ENCODE data around the gene PLAAT4. TPM values are rescaled to one million over a fixed set of nuclear protein-coding genes. Genes with fewer than 3 reads are reported as not detected.

Gene PLAAT4
- total and polyA plus RNA-seq, 2 donors (not counting 3 experiments of a cell fraction or from before 2014, with no cell fraction given): 0.95 to 1.7 TPM

GRCh38 chr11:63567044-63567840 lies 30.6 kb downstream of the PLAAT4 start:
- H3K4me1 ChIP-seq (ENCODE audit: control insufficient read depth, extremely low read depth, insufficient read depth, low read length): peaks cover 3% of the 10 kb centered on the region
- peaks cover 0 to 6% of the 10 kb centered on the region in 2 experiments for H3K27me3 ChIP-seq (ENCODE audit: control insufficient read depth in 2 of 2, insufficient read depth in 2 of 2, low read length in 2 of 2)
- H2AFZ ChIP-seq (ENCODE audit: low read depth, low read length): no peak overlapping the region
- no peaks in the 10 kb centered on the region for H3K9me1 ChIP-seq (replicated peaks; ENCODE audit: control insufficient read depth, extremely low read depth, insufficient read depth, low read length)
- H3K79me2 ChIP-seq (ENCODE audit: control insufficient read depth, insufficient read depth, low read length): no peaks in the 10 kb centered on the region
- TF ChIP-seq FOS (IDR thresholded peaks at IDR 0.05; ENCODE audit: borderline replicate concordance, insufficient read depth, low read length) (peak; percentile 58), EZH2 (IDR thresholded peaks at IDR 0.05; ENCODE audit: borderline replicate concordance, low read depth, low read length, severe bottlenecking) (no peak), POLR2AphosphoS5 (IDR thresholded peaks at IDR 0.05; ENCODE audit: insufficient read depth, low read depth, low read length) (no peak), GATA2 (IDR thresholded peaks at IDR 0.05; ENCODE audit: insufficient read depth, insufficient read length, low read depth, low read length) (no peak), JUN (IDR thresholded peaks at IDR 0.05; ENCODE audit: borderline replicate concordance, insufficient read depth, insufficient read length, low read depth) (no peak)
- BruUV-seq (replicated peaks): no TSS peak
- H3K9me3 ChIP-seq (replicated peaks; ENCODE audit: control insufficient read depth, insufficient read depth, low read length): no peaks in the 10 kb centered on the region
- FAIRE-seq (peak; percentile 63), DNase-seq (ENCODE audit: low read depth, low spot score) (peak; percentile 41)
- no peak overlapping the region for H3K4me2 ChIP-seq (ENCODE audit: insufficient read depth, low read length)
- no peak overlapping the region for H3K27ac ChIP-seq (ENCODE audit: insufficient read depth, low read depth, low read length)
- ChIA-PET POLR2A (no interaction called here), CTCF (interaction anchor here (0.6 to 1.2 kb wide), 3 partner anchors 11 to 34 kb away, joined by 3 to 4 read pairs (median 3); no protein-coding TSS in a partner anchor)
- intact Hi-C loops (cut with micrococcal nuclease): no loop called here
- H3K36me3 ChIP-seq (ENCODE audit: control insufficient read depth in 2 of 2, extremely low read depth in 1 of 2, insufficient read depth in 2 of 2, low read length in 2 of 2): no peaks in the 10 kb centered on the region
- no peak overlapping the region for H3K9ac ChIP-seq (replicated peaks; ENCODE audit: extremely low read depth, insufficient read depth, low read length)
- dilution Hi-C loops (cut with MboI; ENCODE audit: extremely low pct_ligation_motif_present, low sequenced_read_pairs): no loop called here
- no peaks in the 10 kb centered on the region for H4K20me1 ChIP-seq (replicated peaks; ENCODE audit: control insufficient read depth, extremely low read depth, insufficient read depth, low read length)
- H3K4me3 ChIP-seq (replicated peaks in 1 of 3; ENCODE audit: insufficient read depth in 1 of 3, low read depth in 1 of 3, low read length in 3 of 3): no peak overlapping the region

- FAIRE-seq (no peak), DNase-seq (ENCODE audit: low read depth, low spot score) (no peak)
- Histone ChIP-seq H4K20me1 (replicated peaks; ENCODE audit: control insufficient read depth, extremely low read depth, insufficient read depth, low read length) (no peaks in the 10 kb centered on the region), H3K4me3 (replicated peaks in 1 of 3; ENCODE audit: insufficient read depth in 1 of 3, low read depth in 1 of 3, low read length in 3 of 3) (no peak overlapping the region), H2AFZ (ENCODE audit: low read depth, low read length) (no peak overlapping the region), H3K36me3 (ENCODE audit: control insufficient read depth in 2 of 2, extremely low read depth in 1 of 2, insufficient read depth in 2 of 2, low read length in 2 of 2) (no peaks in the 10 kb centered on the region), H3K4me2 (ENCODE audit: insufficient read depth, low read length) (no peak overlapping the region), H3K9ac (replicated peaks; ENCODE audit: extremely low read depth, insufficient read depth, low read length) (no peak overlapping the region), H3K9me1 (replicated peaks; ENCODE audit: control insufficient read depth, extremely low read depth, insufficient read depth, low read length) (no peaks in the 10 kb centered on the region), H3K27me3 (ENCODE audit: control insufficient read depth in 2 of 2, insufficient read depth in 2 of 2, low read length in 2 of 2) (no peaks in the 10 kb centered on the region), H3K9me3 (replicated peaks; ENCODE audit: control insufficient read depth, insufficient read depth, low read length) (no peaks in the 10 kb centered on the region), H3K4me1 (ENCODE audit: control insufficient read depth, extremely low read depth, insufficient read depth, low read length) (peaks cover 3% of the 10 kb centered on the region), H3K79me2 (ENCODE audit: control insufficient read depth, insufficient read depth, low read length) (no peaks in the 10 kb centered on the region), H3K27ac (ENCODE audit: insufficient read depth, low read depth, low read length) (no peak overlapping the region)
- CTCF ChIA-PET: interaction anchor here (0.6 kb wide), 1 partner anchor 155 kb away, joined by 3 read pairs; no protein-coding TSS in a partner anchor
- dilution Hi-C loops (cut with MboI; ENCODE audit: extremely low pct_ligation_motif_present, low sequenced_read_pairs): no loop called here
- intact Hi-C loops (cut with micrococcal nuclease): no loop called here
- no TSS peak for BruUV-seq (replicated peaks)
- POLR2A ChIA-PET: no interaction called here
- TF ChIP-seq GATA2 (IDR thresholded peaks at IDR 0.05; ENCODE audit: insufficient read depth, insufficient read length, low read depth, low read length) (no peak), JUN (IDR thresholded peaks at IDR 0.05; ENCODE audit: borderline replicate concordance, insufficient read depth, insufficient read length, low read depth) (no peak), CTCF (IDR thresholded peaks at IDR 0.05; ENCODE audit: extremely low read depth in 1 of 2, insufficient read depth in 1 of 2, low read depth in 1 of 2, low read length in 2 of 2) (no peak), FOS (IDR thresholded peaks at IDR 0.05; ENCODE audit: borderline replicate concordance, insufficient read depth, low read length) (no peak), POLR2AphosphoS5 (IDR thresholded peaks at IDR 0.05; ENCODE audit: insufficient read depth, low read depth, low read length) (no peak), MAX (IDR thresholded peaks at IDR 0.05; ENCODE audit: insufficient read depth, insufficient read length) (no peak), EZH2 (IDR thresholded peaks at IDR 0.05; ENCODE audit: borderline replicate concordance, low read depth, low read length, severe bottlenecking) (no peak), POLR2A (IDR thresholded peaks at IDR 0.05; ENCODE audit: low read depth, low read length) (no peak), MYC (IDR thresholded peaks at IDR 0.05; ENCODE audit: low read depth, low read length) (no peak)
Measured at GRCh38 chr11:63569570-63569969, 33.0 kb downstream of the PLAAT4 start.
